NCI-H1694 (cell line): ENCODE measurements around the gene MARCHF9.

Experiments
- DNase-seq: peaks from one replicate; lab custom pipeline; 2025; lab: John Stamatoyannopoulos, UW

The MARCHF9 gene

GRCh38 chr12:57755454-57756372, 810 bp downstream of the MARCHF9 start:
- no peak for DNase-seq

GRCh38 chr12:57756406-57757341, 1.8 kb downstream of the MARCHF9 start:
- no peak for DNase-seq

- no peak for DNase-seq
These were observed 2.9 kb downstream of the MARCHF9 start for GRCh38 chr12:57757771-57758170.

- DNase-seq: no peak
These were observed 3.9 kb downstream of the MARCHF9 start for GRCh38 chr12:57758552-57759359.

- no peak for DNase-seq
These were observed 4.6 kb downstream of the MARCHF9 start for GRCh38 chr12:57759360-57759980.

GRCh38 chr12:57760347-57760982, 5.6 kb downstream of the MARCHF9 start:
- DNase-seq: no peak

GRCh38 chr12:57761391-57761998, 6.6 kb downstream of the MARCHF9 start:
- DNase-seq: no peak

GRCh38 chr12:57762463-57762862, 7.6 kb downstream of the MARCHF9 start:
- no peak for DNase-seq

GRCh38 chr12:57763881-57764661, 9.2 kb downstream of the MARCHF9 start:
- no peak for DNase-seq

GRCh38 chr12:57764662-57765002, 9.7 kb downstream of the MARCHF9 start:
- DNase-seq: no peak

GRCh38 chr12:57765003-57765697, 10.2 kb downstream of the MARCHF9 start:
- DNase-seq: no peak

- DNase-seq: no peak
These were observed 11.0 kb downstream of the MARCHF9 start for GRCh38 chr12:57765698-57766463.

- no peak for DNase-seq
These were observed 11.8 kb downstream of the MARCHF9 start, which contains the start of gene CYP27B1 for GRCh38 chr12:57766464-57767304. Gene CYP27B1 (minus strand): TSS chr12:57767078. CDS start chr12:57767041, 37 bp downstream.

- DNase-seq: no peak
These were observed 12.4 kb downstream of the MARCHF9 start for GRCh38 chr12:57767305-57767698.

GRCh38 chr12:57767876-57768275, 13.0 kb downstream of the MARCHF9 start:
- no peak for DNase-seq

GRCh38 chr12:57769594-57769993, 14.7 kb downstream of the MARCHF9 start:
- no peak for DNase-seq

GRCh38 chr12:57770734-57771133, 15.8 kb downstream of the MARCHF9 start:
- no peak for DNase-seq
